ENCODE data around the gene FKBP3.

- TF ChIP-seq CTCF (IDR thresholded peaks at IDR 0.05 in 4 of 5, conservative IDR thresholded peaks at IDR 0.05 in 1 of 5) (no peak), POLR2A (IDR thresholded peaks at IDR 0.05) (no peak)
These were observed 50.7 kb downstream of the FKBP3 start for GRCh38 chr14:45083617-45083975.
